Kidney (tissue), 14 donors: Measurements from ENCODE around the gene DDX39B. TPM values are rescaled to one million over a fixed set of nuclear protein-coding genes. Genes with fewer than 3 reads are reported as not detected.
A peak's percentile ranks its signal among the peaks of the same experiment; 100 is the strongest.
"Not testable (repeated sequence)": the region's sequence is repeated elsewhere in the genome, so short reads cannot be mapped to it uniquely, and the experiment has no call there.

Source experiments
- DNase-seq, 5 donors: peaks; one replicate each; pipeline ENCODE4 v3.0.0-alpha.2; 2013 to 2020
- FAIRE-seq: peaks from 2 replicates; lab custom pipeline; 2012; peaks lifted over from hg19 to GRCh38; lab: Jason Lieb, UNC
- H3K27ac ChIP-seq, 2 donors: one replicate each; pipeline ENCODE4 v1.7.0; 2013; ENCODE audit warnings: low read depth in 2 of 2, low read length in 2 of 2, inconsistent platforms in 1 of 2
- H3K27me3 ChIP-seq: one replicate; pipeline ENCODE4 v1.7.1; 2013; ENCODE audit warnings: low read length, inconsistent platforms; ENCODE audit not compliant: control insufficient read depth, insufficient read depth
- H3K36me3 ChIP-seq, 3 donors: one replicate each; pipeline versions ENCODE4 v1.7.0 to v1.7.1; 2013; ENCODE audit warnings: low read length in 3 of 3, control low read depth in 1 of 3, inconsistent platforms in 1 of 3; ENCODE audit not compliant: insufficient read depth in 3 of 3, control insufficient read depth in 2 of 3
- H3K4me1 ChIP-seq, 3 donors: one replicate each; pipeline versions ENCODE4 v1.7.0 to v1.7.1; 2013; ENCODE audit warnings: low read length in 3 of 3, inconsistent platforms in 1 of 3, low read depth in 1 of 3; ENCODE audit not compliant: control insufficient read depth in 2 of 3, insufficient read depth in 2 of 3
- H3K4me3 ChIP-seq, 3 donors: one replicate each; pipeline versions ENCODE4 v1.7.0 to v1.8.1; 2013; ENCODE audit warnings: low read length in 3 of 3, control low read depth in 1 of 3, inconsistent platforms in 1 of 3
- H3K9ac ChIP-seq, 3 donors: one replicate each; pipeline versions ENCODE4 v1.7.0 to v1.7.1; 2013; ENCODE audit warnings: low read length in 3 of 3, control low read depth in 1 of 3, inconsistent platforms in 1 of 3
- H3K9me3 ChIP-seq, 3 donors: one replicate each; pipeline versions ENCODE4 v1.7.0 to v1.7.1; 2013; ENCODE audit warnings: low read length in 3 of 3, control low read depth in 1 of 3, inconsistent platforms in 1 of 3; ENCODE audit not compliant: control insufficient read depth in 2 of 3, insufficient read depth in 1 of 3
- intact Hi-C: fragments of 100-400 bp; cut with DNase I; formaldehyde crosslinking; loops from one replicate; pipeline ENCODE4 v1.11.1; 2022
- polyA plus RNA-seq: library from polyadenylated mRNA; stranded (reverse); fragments of 350-450 nt; fragmentation: Illumina TruSeq; extraction: RNeasy Lipid Tissue Mini Kit (QIAGEN cat#74804); gene quantifications from one replicate; pipeline ENCODE4 v1.2.3, GENCODE V29; 2014; ENCODE audit warnings: low read depth, low replicate concordance; ENCODE audit not compliant: insufficient read depth
- total RNA-seq: library from RNA; stranded (reverse); fragmentation: NEBNext Ultra II Directional; extraction: Animal tissue kit (Norgen Biotek cat#: 25700); gene quantifications from one replicate; pipeline ENCODE4 v1.2.1, GENCODE V29; 2021
- TF ChIP-seq, protein P1 (sequence below): IDR thresholded peaks from 3 replicates; pipeline ENCODE4 v1.5.1; 2012; ENCODE audit warnings: mild to moderate bottlenecking, moderate library complexity, borderline replicate concordance; ENCODE audit not compliant: insufficient read depth; ENCODE audit errors: extremely low read depth
- donor health status: control.
- donor health status: control.
- donor health status: control.
- donor health status: control.
- donor health status: control.
- donor health status: DM: yes; HTN: yes; CAD: no.
- donor health status: Normal renal cell carcinoma (clear cell type).

DDX39B gene
- total and polyA plus RNA-seq, 2 donors from 2014 or later, result 183 to 295 TPM

DNA sequence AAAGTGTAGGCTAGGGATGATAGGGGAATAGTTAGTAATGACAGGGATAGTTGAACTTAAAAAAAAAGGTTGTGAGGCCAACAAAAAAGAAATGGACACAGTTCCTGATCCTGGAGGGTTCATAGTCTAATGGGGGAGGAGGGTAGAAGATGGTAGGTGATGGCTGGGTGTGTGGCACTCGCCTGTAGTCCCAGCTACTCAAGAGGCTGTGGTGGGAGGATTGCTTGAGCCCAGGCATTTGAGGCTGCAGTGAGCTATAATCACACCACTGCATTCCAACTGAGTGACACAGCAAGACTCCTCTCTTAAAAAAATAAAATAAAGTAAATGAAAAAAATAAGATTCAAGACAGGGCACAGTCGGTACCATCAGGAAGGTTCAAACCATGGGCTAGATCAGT lies 46.2 kb downstream of the DDX39B start:
- Histone ChIP-seq H3K4me1 (peaks cover 0 to 3% (median 2%) of the 10 kb centered on the region in 3 donors), H3K27ac (no peak overlapping the region), H3K36me3 (no peaks in the 10 kb centered on the region), H3K4me3 (no peak overlapping the region), H3K9me3 (no peaks in the 10 kb centered on the region), H3K27me3 (peaks cover 15% of the 10 kb centered on the region), H3K9ac (no peak overlapping the region)
- no peak for FAIRE-seq
- DNase-seq, result no peak
- TF ChIP-seq, protein P1, sequence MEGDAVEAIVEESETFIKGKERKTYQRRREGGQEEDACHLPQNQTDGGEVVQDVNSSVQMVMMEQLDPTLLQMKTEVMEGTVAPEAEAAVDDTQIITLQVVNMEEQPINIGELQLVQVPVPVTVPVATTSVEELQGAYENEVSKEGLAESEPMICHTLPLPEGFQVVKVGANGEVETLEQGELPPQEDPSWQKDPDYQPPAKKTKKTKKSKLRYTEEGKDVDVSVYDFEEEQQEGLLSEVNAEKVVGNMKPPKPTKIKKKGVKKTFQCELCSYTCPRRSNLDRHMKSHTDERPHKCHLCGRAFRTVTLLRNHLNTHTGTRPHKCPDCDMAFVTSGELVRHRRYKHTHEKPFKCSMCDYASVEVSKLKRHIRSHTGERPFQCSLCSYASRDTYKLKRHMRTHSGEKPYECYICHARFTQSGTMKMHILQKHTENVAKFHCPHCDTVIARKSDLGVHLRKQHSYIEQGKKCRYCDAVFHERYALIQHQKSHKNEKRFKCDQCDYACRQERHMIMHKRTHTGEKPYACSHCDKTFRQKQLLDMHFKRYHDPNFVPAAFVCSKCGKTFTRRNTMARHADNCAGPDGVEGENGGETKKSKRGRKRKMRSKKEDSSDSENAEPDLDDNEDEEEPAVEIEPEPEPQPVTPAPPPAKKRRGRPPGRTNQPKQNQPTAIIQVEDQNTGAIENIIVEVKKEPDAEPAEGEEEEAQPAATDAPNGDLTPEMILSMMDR, result no peak
- intact Hi-C loops, result no loop called here

DNA sequence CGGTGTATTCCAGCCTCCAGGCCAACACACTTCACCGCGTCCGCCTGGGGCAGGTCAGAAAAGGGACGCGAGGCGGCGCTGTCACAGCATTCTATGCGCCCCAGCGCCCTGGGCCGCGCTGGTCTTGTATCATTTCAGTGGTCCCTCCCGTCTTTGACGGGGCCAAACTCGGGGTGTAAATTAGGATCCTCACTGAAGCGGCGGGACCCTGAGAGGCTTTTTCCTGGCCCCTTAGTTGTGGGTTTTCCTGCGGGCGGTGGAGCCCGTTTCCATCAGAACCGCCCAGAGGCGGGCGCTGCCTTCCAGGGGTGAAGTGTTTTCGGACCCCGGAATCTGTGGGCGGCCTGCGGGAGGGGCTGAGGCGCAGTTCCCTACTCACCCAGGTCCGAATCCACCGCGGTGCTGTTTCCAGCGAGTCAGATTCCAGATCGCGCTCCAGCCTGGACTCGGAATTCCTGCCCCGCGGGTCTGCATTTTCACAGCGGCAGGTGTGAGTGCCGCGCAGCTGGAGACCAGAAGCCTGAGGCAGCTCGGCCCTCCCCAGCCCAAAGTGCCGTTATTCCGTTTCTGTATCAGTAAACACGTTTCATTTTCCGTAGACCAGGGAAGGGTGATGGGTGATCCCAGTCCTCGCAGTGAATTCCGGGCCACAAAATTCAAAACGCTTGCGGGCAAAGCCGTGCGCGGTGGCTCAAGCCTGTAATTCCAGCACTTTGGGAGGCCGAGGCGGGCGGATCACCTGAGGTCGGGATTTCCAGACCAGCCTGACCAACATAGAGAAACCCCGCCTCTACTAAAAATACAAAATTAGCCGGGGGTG lies 47.7 kb downstream of the DDX39B start:
- no peak for FAIRE-seq
- intact Hi-C loops, result no loop called here
- H3K4me1 ChIP-seq, result peaks cover 0 to 3% (median 2%) of the 10 kb centered on the region in 3 donors

DNA sequence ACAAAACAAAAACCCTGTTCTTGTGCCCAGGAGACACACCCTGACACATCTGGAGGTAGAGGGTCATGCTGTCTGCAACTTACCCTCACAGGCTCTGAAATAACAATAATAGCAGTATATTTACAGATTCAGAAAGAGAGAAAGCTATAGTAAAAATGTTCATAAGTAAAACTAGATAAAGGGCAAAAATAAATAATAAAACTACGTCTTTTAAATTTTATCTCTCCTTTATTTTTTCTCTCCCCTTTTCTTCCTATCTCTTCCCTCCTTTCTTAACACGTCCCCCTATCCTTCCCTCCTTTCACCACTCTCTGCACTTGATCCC lies 48.3 kb downstream of the DDX39B start:
- H3K36me3 ChIP-seq, DNase-seq, H3K27ac ChIP-seq, H3K4me1 ChIP-seq, H3K27me3 ChIP-seq, H3K9me3 ChIP-seq, FAIRE-seq, intact Hi-C loops: not testable (repeated sequence)
- H3K4me3 ChIP-seq, result peak overlapping the region in 2 of 3 donors; percentile 69 to 71
- H3K9ac ChIP-seq, result peak overlapping the region in 1 of 3 donors; percentile 61

More for the DNA sequence above, 47.7 kb downstream of the DDX39B start:
- peak overlapping the region in 2 of 3 donors; percentile 61 to 67 for H3K9ac ChIP-seq
- TF ChIP-seq, protein P1, result peak; percentile 80
- H3K4me3 ChIP-seq, result peak overlapping the region; percentile 20 to 71 (median 69)
- peak overlapping the region in 1 of 2 donors; percentile 51 for H3K27ac ChIP-seq
- peak; percentile 71 to 90 (median 82) for DNase-seq
- H3K9me3 ChIP-seq, result no peaks in the 10 kb centered on the region
- no peaks in the 10 kb centered on the region for H3K36me3 ChIP-seq
- peaks cover 12% of the 10 kb centered on the region for H3K27me3 ChIP-seq

GRCh38 chr6:31490115-31490873 lies 51.5 kb downstream of the DDX39B start:
- intact Hi-C loops, result no loop called here
- TF ChIP-seq, protein P1, result no peak
- no peak for DNase-seq
- H3K9me3 ChIP-seq, result no peaks in the 10 kb centered on the region
- no peak for FAIRE-seq
- no peak overlapping the region for H3K4me3 ChIP-seq
- peaks cover 0 to 2% (median 0%) of the 10 kb centered on the region in 3 donors for H3K4me1 ChIP-seq
- H3K9ac ChIP-seq, result no peak overlapping the region
- no peaks in the 10 kb centered on the region for H3K27me3 ChIP-seq
- no peak overlapping the region for H3K27ac ChIP-seq
- H3K36me3 ChIP-seq, result no peaks in the 10 kb centered on the region
